SK-N-SH (cell line): ENCODE results near the gene FOLH1. TPM values are rescaled to one million over a fixed set of nuclear protein-coding genes. Genes with fewer than 3 reads are reported as not detected.
"Not testable (repeated sequence)": the region's sequence is repeated elsewhere in the genome, so short reads cannot be mapped to it uniquely, and the experiment has no call there.

Experiments
- CTCF ChIA-PET: fragments of 300-600, 350-600 bp; formaldehyde crosslinking; extraction: SDS; loops from one replicate; lab custom pipeline; 2021; lab: Yijun Ruan, JAX
- POLR2A ChIA-PET: fragments of 350-600 bp; sonication (Branson Sonifier 250); formaldehyde crosslinking; extraction: SDS; loops from one replicate; lab custom pipeline; 2020; ENCODE audit warnings: antibody characterized with exemption, inconsistent platforms; lab: Yijun Ruan, JAX
- DNase-seq: peaks from one replicate; pipeline ENCODE4 v3.0.0; 2012
- H2AFZ ChIP-seq: fragments of 200-600 bp; sonication (generic); 2 replicates; pipeline ENCODE4 v1.8.1; 2016; ENCODE audit warnings: antibody characterized with exemption, mild to moderate bottlenecking, low read depth
- H3F3A ChIP-seq: fragments of 200-600 bp; sonication (generic); replicated peaks from 2 replicates; pipeline ENCODE3; 2016; ENCODE audit warnings: antibody characterized with exemption, mild to moderate bottlenecking; ENCODE audit not compliant: insufficient read depth
- H3K27ac ChIP-seq, 2 experiments: fragments of 200-500 bp in 1 of 2; fragments of 200-600 bp in 1 of 2; sonication (Bioruptor generic) in 1 of 2; sonication (generic), shearing (Covaris generic) in 1 of 2; 2 replicates each; pipeline versions ENCODE4 v1.5.1 to v1.6.1; 2014 to 2016; ENCODE audit warnings: low read depth in 2 of 2, inconsistent platforms in 1 of 2, low read length in 1 of 2, mild to moderate bottlenecking in 1 of 2, mixed read lengths in 1 of 2
- H3K27me3 ChIP-seq: fragments of 200-600 bp; sonication (generic), shearing (Covaris generic); 2 replicates; pipeline ENCODE4 v1.6.1; 2016; ENCODE audit warnings: mixed run types; ENCODE audit not compliant: insufficient read depth
- H3K36me3 ChIP-seq, 2 experiments: fragments of 200-500 bp in 1 of 2; fragments of 200-600 bp in 1 of 2; sonication (Bioruptor generic) in 1 of 2; sonication (generic) in 1 of 2; replicated peaks in 1 of 2; 2 replicates each; pipeline versions ENCODE3 to v1.5.1; 2014 to 2016; ENCODE audit warnings: low read length in 1 of 2, mild to moderate bottlenecking in 1 of 2; ENCODE audit not compliant: insufficient read depth in 2 of 2, control insufficient read depth in 1 of 2
- H3K4me1 ChIP-seq, 2 experiments: fragments of 200-500 bp in 1 of 2; fragments of 200-600 bp in 1 of 2; sonication (Bioruptor generic) in 1 of 2; sonication (generic), shearing (Covaris generic) in 1 of 2; 2 replicates each; pipeline versions ENCODE4 v1.5.1 to v1.6.1; 2014 to 2016; ENCODE audit warnings: low read depth in 1 of 2, low read length in 1 of 2, mixed run types in 1 of 2; ENCODE audit not compliant: insufficient read depth in 2 of 2, control insufficient read depth in 1 of 2
- H3K4me2 ChIP-seq: fragments of 200-600 bp; sonication (generic), shearing (Covaris generic); 2 replicates; pipeline ENCODE4 v1.6.1; 2017; ENCODE audit warnings: mixed run types
- H3K4me3 ChIP-seq, 2 experiments: fragments of 200-500 bp in 1 of 2; fragments of 200-600 bp in 1 of 2; sonication (Bioruptor generic) in 1 of 2; sonication (generic), shearing (Covaris generic) in 1 of 2; 2 replicates each; pipeline versions ENCODE4 v1.5.1 to v1.8.1; 2014 to 2016; ENCODE audit warnings: low read depth in 2 of 2, inconsistent platforms in 1 of 2, low read length in 1 of 2, mild to moderate bottlenecking in 1 of 2, mixed read lengths in 1 of 2, moderate library complexity in 1 of 2
- H3K79me2 ChIP-seq: fragments of 200-600 bp; sonication (generic); 2 replicates; pipeline ENCODE4 v1.8.1; 2017; ENCODE audit warnings: mild to moderate bottlenecking; ENCODE audit not compliant: insufficient read depth
- H3K9ac ChIP-seq: fragments of 200-600 bp; sonication (generic); 2 replicates; pipeline ENCODE4 v1.6.1; 2017; ENCODE audit warnings: mixed run types
- H3K9me2 ChIP-seq: fragments of 200-600 bp; sonication (generic); 2 replicates; pipeline ENCODE4 v1.6.1; 2017; ENCODE audit warnings: mixed run types
- H3K9me3 ChIP-seq: fragments of 200-600 bp; sonication (generic); 2 replicates; pipeline ENCODE4 v1.6.1; 2017; ENCODE audit warnings: mixed run types, mild to moderate bottlenecking, moderate library complexity
- H4K20me1 ChIP-seq: fragments of 200-600 bp; sonication (generic); 2 replicates; pipeline ENCODE4 v1.6.1; 2017; ENCODE audit warnings: mild to moderate bottlenecking, mixed run types; ENCODE audit not compliant: insufficient read depth
- CHD2 ChIP-seq: fragments of 150-350 bp; IDR thresholded peaks from 2 replicates; pipeline ENCODE4 v1.6.1; 2018; ENCODE audit warnings: low read length; ENCODE audit not compliant: partially characterized antibody
- EP300 ChIP-seq, 2 experiments: IDR thresholded peaks; 2 replicates each; pipeline versions ENCODE4 v1.4.0 to v1.6.1; 2012; ENCODE audit warnings: borderline replicate concordance in 1 of 2, low read depth in 1 of 2, low read length in 1 of 2
- JUND ChIP-seq: IDR thresholded peaks from 2 replicates; pipeline ENCODE4 v1.4.0; 2012
- MEF2A ChIP-seq: IDR thresholded peaks from 2 replicates; pipeline ENCODE4 v1.4.0; 2012; ENCODE audit warnings: low read depth, borderline replicate concordance
- NRF1 ChIP-seq: IDR thresholded peaks from 2 replicates; pipeline ENCODE4 v1.6.1; 2012; ENCODE audit warnings: low read depth, mild to moderate bottlenecking, low read length
- POLR2AphosphoS5 ChIP-seq: IDR thresholded peaks from 2 replicates; pipeline ENCODE4 v1.6.1; 2012; ENCODE audit warnings: low read depth, low read length
- SIN3A ChIP-seq: IDR thresholded peaks from 2 replicates; pipeline ENCODE4 v1.6.1; 2012; ENCODE audit warnings: low read depth, mild to moderate bottlenecking, low read length, moderate library complexity, borderline replicate concordance
- SMC3 ChIP-seq: IDR thresholded peaks from 2 replicates; pipeline ENCODE4 v1.6.1; 2012; ENCODE audit warnings: low read depth, low read length, improper control_type of control experiment
- TCF12 ChIP-seq: IDR thresholded peaks from 2 replicates; pipeline ENCODE4 v1.4.0; 2012
- whole genome bisulfite sequencing: methylation state at CpG from one replicate; pipeline ENCODE4 v1.1.6; 2017; ENCODE audit warnings: low lambda C conversion rate; 5-methylcytosine and 5-hydroxymethylcytosine counted together
- polyA plus RNA-seq, 3 experiments: library from polyadenylated mRNA; depleted of rRNA; stranded (reverse); fragments of >200 nt; gene quantifications; 2 replicates each; pipeline ENCODE4 v1.2.3, GENCODE V29; 2012
- TF ChIP-seq, protein P1 (sequence below): fragments of 150-350 bp; IDR thresholded peaks from 2 replicates; pipeline ENCODE4 v1.6.1; 2017; ENCODE audit warnings: antibody characterized with exemption, low read length, low read depth, borderline replicate concordance
- TF ChIP-seq, protein P2 (sequence below): IDR thresholded peaks from 2 replicates; pipeline ENCODE4; 2012

Gene FOLH1
- polyA plus RNA-seq, 1 of the 3 experiments (the other 2 are of a cell fraction) = not detected

GRCh38 chr11:49221112-49221511 lies 12.7 kb upstream of the FOLH1 start:
- H3K27ac ChIP-seq = no peak overlapping the region
- H3K4me2 ChIP-seq = no peak overlapping the region
- no peak overlapping the region for H3K9ac ChIP-seq
- TF ChIP-seq, protein P1, sequence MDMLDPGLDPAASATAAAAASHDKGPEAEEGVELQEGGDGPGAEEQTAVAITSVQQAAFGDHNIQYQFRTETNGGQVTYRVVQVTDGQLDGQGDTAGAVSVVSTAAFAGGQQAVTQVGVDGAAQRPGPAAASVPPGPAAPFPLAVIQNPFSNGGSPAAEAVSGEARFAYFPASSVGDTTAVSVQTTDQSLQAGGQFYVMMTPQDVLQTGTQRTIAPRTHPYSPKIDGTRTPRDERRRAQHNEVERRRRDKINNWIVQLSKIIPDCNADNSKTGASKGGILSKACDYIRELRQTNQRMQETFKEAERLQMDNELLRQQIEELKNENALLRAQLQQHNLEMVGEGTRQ = no peak
- TF ChIP-seq CHD2 (no peak), JUND (no peak)
- TF ChIP-seq, all 33 proteins: peak for 0
- Histone ChIP-seq H3F3A (no peaks in the 10 kb centered on the region), H2AFZ (no peak overlapping the region), H3K36me3 (no peaks in the 10 kb centered on the region), H3K9me3 (no peaks in the 10 kb centered on the region), H4K20me1 (no peaks in the 10 kb centered on the region), H3K4me3 (no peak overlapping the region), H3K4me1 (no peaks in the 10 kb centered on the region; a peak in 1 of 4 replicates), H3K9me2 (no peaks in the 10 kb centered on the region), H3K27me3 (no peaks in the 10 kb centered on the region), H3K79me2 (no peaks in the 10 kb centered on the region)
- DNase-seq = no peak
- CTCF ChIA-PET = no interaction called here
- POLR2A ChIA-PET = no interaction called here
- 32% methylated on average over 5 of the region's 5 CpGs for WGBS

DNA sequence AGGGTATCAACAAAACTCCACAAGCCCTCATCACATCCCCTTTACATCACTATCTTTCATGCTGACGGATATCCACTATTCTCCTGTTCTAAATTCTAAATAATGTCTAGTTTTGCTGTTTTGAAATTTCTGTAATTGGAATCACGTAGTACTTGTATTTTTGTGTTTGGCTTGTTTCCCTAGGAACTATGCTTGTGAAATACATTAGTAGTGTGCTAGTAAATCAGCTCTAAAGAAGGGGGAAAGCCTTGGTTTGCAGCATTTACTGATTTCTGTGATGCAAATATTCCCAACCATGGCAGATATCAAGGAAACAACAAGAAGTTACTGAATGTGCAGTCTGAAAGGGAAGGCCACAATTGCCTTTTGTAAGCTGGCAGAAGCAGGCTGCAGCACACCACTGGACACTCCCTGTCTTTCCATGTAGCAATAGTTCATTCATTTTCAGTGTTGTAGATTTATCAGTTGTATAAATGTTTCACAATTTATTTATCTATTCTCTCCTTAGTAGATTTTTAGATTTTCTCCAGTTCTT lies 4.7 kb upstream of the FOLH1 start:
- TF ChIP-seq, protein P2, sequence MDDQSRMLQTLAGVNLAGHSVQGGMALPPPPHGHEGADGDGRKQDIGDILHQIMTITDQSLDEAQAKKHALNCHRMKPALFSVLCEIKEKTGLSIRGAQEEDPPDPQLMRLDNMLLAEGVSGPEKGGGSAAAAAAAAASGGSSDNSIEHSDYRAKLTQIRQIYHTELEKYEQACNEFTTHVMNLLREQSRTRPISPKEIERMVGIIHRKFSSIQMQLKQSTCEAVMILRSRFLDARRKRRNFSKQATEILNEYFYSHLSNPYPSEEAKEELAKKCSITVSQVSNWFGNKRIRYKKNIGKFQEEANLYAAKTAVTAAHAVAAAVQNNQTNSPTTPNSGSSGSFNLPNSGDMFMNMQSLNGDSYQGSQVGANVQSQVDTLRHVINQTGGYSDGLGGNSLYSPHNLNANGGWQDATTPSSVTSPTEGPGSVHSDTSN = no peak
- no peak for TF ChIP-seq SIN3A
- TF ChIP-seq TCF12 = no peak
- TF ChIP-seq SMC3 = no peak
- no peak for TF ChIP-seq NRF1
- no peak for TF ChIP-seq JUND
- no peak for TF ChIP-seq POLR2AphosphoS5
- no peak for TF ChIP-seq EP300 (IDR thresholded peaks at IDR 0.05; ENCODE audit: borderline replicate concordance in 1 of 2, low read depth in 1 of 2, low read length in 1 of 2)
- TF ChIP-seq MEF2A = no peak
- TF ChIP-seq, all 33 proteins: peak for 0
- no peak overlapping the region for H3K9ac ChIP-seq
- WGBS = 0% methylated on average over 2 of the region's 2 CpGs
- CTCF ChIA-PET = no interaction called here
- no peaks in the 10 kb centered on the region for H3K9me2 ChIP-seq
- H3K9me3 ChIP-seq = no peaks in the 10 kb centered on the region
- no peak overlapping the region for H3K27ac ChIP-seq
- H3K4me2 ChIP-seq = no peak overlapping the region
- no peak overlapping the region for H3K4me3 ChIP-seq
- POLR2A ChIA-PET = no interaction called here
- no peaks in the 10 kb centered on the region for H3K4me1 ChIP-seq
- no peak for DNase-seq
- no peaks in the 10 kb centered on the region for H3K79me2 ChIP-seq
- H3K36me3 ChIP-seq = no peaks in the 10 kb centered on the region
- no peak overlapping the region for H2AFZ ChIP-seq
- no peaks in the 10 kb centered on the region for H4K20me1 ChIP-seq
- peaks cover 8% of the 10 kb centered on the region; the same call in 1 of the 2 replicates for H3K27me3 ChIP-seq
- H3F3A ChIP-seq = no peaks in the 10 kb centered on the region

GRCh38 chr11:49206999-49207398 lies 1.4 kb downstream of the FOLH1 start:
- H3K4me3 ChIP-seq, POLR2A ChIA-PET, H3K4me2 ChIP-seq, H3K4me1 ChIP-seq, H3K9me3 ChIP-seq, H3K27ac ChIP-seq, H3K9me2 ChIP-seq, H2AFZ ChIP-seq, H3K36me3 ChIP-seq, H4K20me1 ChIP-seq, H3K9ac ChIP-seq, DNase-seq, CTCF ChIA-PET, H3F3A ChIP-seq, H3K79me2 ChIP-seq: not testable (repeated sequence)
- peaks cover 12% of the 10 kb centered on the region; the same call in 1 of the 2 replicates for H3K27me3 ChIP-seq
- WGBS = 8% methylated on average over 6 of the region's 6 CpGs
